Urinary bladder (tissue), 4 donors: ENCODE measurements around the gene B3GAT1. TPM values are rescaled to one million over a fixed set of nuclear protein-coding genes. Genes with fewer than 3 reads are reported as not detected.
"Not testable (repeated sequence)": the region's sequence is repeated elsewhere in the genome, so short reads cannot be mapped to it uniquely, and the experiment has no call there.

ENCODE experiments used
- DNase-seq: peaks from one replicate; pipeline ENCODE4 v3.0.0-alpha.2; 2015; ENCODE audit errors: extremely low spot score
- H3K27ac ChIP-seq: one replicate; pipeline ENCODE4 v1.5.1; 2013; ENCODE audit warnings: low read depth, mild to moderate bottlenecking, moderate library complexity
- H3K36me3 ChIP-seq: one replicate; pipeline ENCODE4 v1.6.1; 2013; ENCODE audit warnings: mild to moderate bottlenecking, moderate library complexity; ENCODE audit not compliant: insufficient read depth
- H3K4me1 ChIP-seq: one replicate; pipeline ENCODE4 v1.6.1; 2013; ENCODE audit warnings: mild to moderate bottlenecking, moderate library complexity; ENCODE audit not compliant: insufficient read depth
- H3K4me3 ChIP-seq: one replicate; pipeline ENCODE4 v1.5.1; 2013; ENCODE audit warnings: low read depth, low read length
- WGBS: extraction: QIAGEN DNeasy Blood & Tissue Kit; methylation state at CpG from one replicate; pipeline ENCODE4 v1.1.7; 2013; 5-methylcytosine and 5-hydroxymethylcytosine counted together
- polyA plus RNA-seq: library from polyadenylated mRNA; stranded (reverse); fragments of 200-250 nt; gene quantifications from one replicate; pipeline ENCODE4 v1.2.3, GENCODE V29; 2013
- total RNA-seq: library from RNA; depleted of rRNA; stranded (reverse); fragments of >200 nt; gene quantifications from one replicate; pipeline ENCODE4 v1.2.3, GENCODE V29; 2014
- donor health status: healthy with polysubstance abuse.
- donor health status: healthy.

Gene B3GAT1
- total and polyA plus RNA-seq, 2 donors: 0.32 to 0.34 TPM

GRCh38 chr11:134346976-134347350 lies 65.1 kb downstream of the B3GAT1 start:
- Histone ChIP-seq H3K36me3 (no peaks in the 10 kb centered on the region), H3K4me3 (no peak overlapping the region), H3K4me1 (no peaks in the 10 kb centered on the region), H3K27ac (no peak overlapping the region)
- whole genome bisulfite sequencing: 80% methylated on average over 5 of the region's 5 CpGs
- no peak for DNase-seq

DNA sequence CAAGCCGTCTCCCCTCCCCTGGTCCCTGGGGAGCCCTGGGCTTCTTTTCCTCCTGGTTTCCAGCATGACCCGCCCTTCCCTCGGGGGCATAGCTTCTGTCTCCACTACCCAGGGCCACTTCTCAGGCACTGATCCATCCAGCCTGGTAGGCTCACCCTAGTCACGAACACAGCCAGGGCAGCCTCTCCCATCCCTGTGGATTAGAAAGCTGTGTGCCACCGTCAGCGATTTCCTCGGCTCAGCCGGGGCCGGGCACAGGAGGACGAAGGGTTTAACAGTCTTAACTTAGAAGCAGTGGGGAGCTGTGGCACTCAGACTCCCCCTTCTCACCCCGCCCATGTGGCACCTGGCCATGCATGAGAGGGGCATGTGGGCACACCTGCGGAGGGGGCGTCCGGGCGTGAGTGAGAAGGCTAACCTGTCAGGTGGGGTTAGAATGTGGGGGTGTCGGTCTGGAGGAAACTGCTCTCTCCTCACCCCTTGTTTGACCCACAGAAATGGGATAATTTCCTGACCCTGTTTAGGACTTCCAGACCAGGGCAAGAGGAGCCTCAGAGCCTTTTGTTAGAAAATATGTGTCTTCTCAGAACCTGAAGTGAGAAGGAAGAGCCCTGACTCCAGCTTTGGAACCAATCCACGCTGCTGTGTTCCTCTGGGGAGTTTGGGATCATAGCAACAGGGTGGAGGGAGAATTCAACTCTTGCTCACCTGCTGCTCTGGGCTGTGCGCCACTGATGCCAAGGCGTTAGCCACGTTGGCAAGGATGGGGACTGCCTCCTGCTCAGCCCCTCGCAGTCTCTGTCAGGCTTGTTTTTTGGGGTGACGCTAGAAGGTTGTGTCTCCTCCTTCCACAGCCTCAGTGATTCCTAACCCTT lies 65.7 kb downstream of the B3GAT1 start:
- Histone ChIP-seq H3K4me3 (no peak overlapping the region), H3K36me3 (no peaks in the 10 kb centered on the region), H3K4me1 (no peaks in the 10 kb centered on the region), H3K27ac (no peak overlapping the region)
- no peak for DNase-seq
- WGBS: 82% methylated on average over 22 of the region's 22 CpGs

DNA sequence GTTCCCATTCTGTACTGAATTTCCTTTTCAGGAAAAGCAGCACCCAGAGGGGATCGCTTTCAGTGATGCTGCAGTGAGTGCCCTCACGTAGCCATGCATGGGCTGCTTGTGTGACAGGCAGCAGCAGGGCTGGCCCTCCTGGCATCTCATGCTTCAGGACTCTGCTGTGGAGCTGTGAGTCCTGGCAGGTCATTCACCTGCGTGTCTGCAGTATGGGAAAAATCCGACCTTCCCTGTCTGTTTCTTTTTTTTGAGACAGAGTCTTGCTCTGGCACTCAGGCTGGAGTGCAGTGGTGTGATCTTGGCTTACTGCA lies 66.8 kb downstream of the B3GAT1 start:
- DNase-seq: no peak
- Histone ChIP-seq H3K27ac (no peak overlapping the region), H3K4me1 (no peaks in the 10 kb centered on the region), H3K36me3 (no peaks in the 10 kb centered on the region), H3K4me3 (no peak overlapping the region)
- 90% methylated on average over 4 of the region's 4 CpGs for WGBS

DNA sequence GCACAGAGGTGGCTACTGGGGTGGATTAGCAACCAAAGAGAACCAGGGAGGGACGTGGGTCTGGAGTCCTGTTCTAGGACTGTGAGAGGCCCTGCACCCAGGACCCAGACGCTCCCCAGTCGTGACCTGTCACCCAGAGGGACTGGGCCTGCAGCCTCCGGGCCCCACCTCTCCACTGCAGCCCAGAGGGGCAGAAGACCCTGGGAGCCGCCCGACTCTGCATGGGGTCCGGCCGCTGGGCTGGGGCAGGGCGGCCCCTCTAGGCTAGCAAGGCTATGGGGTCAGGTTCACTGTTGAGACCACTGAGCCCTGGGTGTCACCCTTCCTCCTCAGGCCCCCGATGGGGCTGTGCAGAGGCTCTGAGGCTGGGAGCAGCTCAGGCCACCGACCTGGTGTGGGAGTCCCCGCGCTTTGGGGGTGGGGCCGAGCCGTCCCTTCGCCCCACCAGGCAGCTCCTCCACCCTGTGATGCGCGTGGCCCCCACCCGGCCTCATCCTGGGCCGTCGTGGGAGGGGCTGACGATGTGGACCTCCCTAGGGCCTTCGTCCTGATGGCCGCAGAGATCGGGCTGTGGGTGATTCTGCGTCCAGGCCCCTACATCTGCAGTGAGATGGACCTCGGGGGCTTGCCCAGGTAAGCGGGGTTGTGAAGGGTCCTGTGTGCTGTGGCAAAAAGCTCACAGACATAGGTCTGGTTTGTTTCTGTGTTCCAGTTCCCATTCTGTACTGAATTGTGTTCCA lies 67.4 kb downstream of the B3GAT1 start:
- not testable (repeated sequence) for DNase-seq, H3K4me3 ChIP-seq, H3K27ac ChIP-seq, H3K4me1 ChIP-seq, H3K36me3 ChIP-seq
- 84% methylated on average over 27 of the region's 28 CpGs for WGBS

DNA sequence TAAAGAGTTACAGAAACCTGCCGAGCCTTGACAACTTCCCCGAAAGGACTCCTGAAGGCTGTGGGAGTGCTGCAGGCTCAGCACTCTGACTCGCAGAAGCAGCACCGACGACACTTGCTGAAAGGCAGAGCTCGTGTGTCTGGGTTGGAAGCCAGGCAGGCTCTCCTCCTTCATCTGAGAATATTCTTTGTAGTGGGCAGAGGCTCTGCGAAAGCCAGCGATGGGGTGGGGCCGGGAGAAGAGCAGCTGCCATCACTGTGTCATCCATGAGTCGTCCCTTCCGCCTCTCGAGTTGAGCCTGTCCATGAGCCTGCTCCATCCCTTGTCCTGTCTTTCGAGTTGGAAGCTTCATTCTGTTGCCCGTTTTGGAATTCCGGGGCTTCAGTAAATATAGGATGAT lies 68.4 kb downstream of the B3GAT1 start:
- H3K4me3 ChIP-seq: no peak overlapping the region
- DNase-seq: no peak
- H3K27ac ChIP-seq: no peak overlapping the region
- WGBS: 81% methylated on average over 15 of the region's 15 CpGs
- H3K36me3 ChIP-seq: no peaks in the 10 kb centered on the region
- no peaks in the 10 kb centered on the region for H3K4me1 ChIP-seq

DNA sequence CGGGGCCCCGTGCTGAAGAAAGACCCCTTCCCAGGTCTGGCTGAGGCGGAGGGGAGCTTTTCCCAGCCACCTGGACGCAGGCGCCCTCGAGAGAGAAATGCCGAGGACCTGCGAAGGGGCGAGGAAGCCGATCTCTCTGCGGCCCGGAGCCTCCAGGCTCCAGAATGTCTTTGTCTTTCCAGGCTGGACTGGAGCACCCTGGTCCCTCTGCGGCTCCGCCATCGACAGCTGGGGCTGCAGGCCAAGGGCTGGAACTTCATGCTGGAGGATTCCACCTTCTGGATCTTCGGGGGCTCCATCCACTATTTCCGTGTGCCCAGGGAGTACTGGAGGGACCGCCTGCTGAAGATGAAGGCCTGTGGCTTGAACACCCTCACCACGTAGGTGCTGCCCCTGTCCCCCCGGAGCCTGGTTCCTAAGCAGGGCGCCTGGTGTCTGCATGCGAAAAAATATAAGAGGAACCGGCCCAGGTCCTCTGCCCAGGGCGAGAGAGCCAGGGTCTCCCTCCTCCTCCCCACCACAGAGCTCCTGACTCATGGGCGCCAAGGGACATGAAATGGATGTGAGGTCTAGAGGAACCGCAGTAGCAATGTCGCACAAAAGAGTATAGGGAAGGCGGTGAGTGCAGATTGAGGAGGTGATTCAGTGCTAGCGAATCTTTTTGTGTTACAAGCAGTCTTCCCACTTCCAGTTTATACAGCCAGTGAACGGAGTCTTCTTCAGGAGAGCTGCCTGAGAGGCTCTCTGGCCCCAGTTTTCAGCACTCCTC lies 69.3 kb downstream of the B3GAT1 start:
- 91% methylated on average over 30 of the region's 30 CpGs for WGBS
- DNase-seq: no peak
- H3K36me3 ChIP-seq: no peaks in the 10 kb centered on the region
- H3K4me1 ChIP-seq: no peaks in the 10 kb centered on the region
- H3K4me3 ChIP-seq: no peak overlapping the region
- H3K27ac ChIP-seq: no peak overlapping the region

- H3K36me3 ChIP-seq: no peaks in the 10 kb centered on the region
- no peak for DNase-seq
- 92% methylated on average over 68 of the region's 68 CpGs for WGBS
Observed at GRCh38 chr11:134341805-134342571, 70.1 kb downstream of the B3GAT1 start.

GRCh38 chr11:134340354-134340964 lies 71.6 kb downstream of the B3GAT1 start:
- no peak overlapping the region for H3K4me3 ChIP-seq
- no peak for DNase-seq
- H3K27ac ChIP-seq: no peak overlapping the region
- no peaks in the 10 kb centered on the region for H3K36me3 ChIP-seq
- no peaks in the 10 kb centered on the region for H3K4me1 ChIP-seq
- WGBS: 76% methylated on average over 11 of the region's 11 CpGs

More at GRCh38 chr11:134341805-134342571, 70.1 kb downstream of the B3GAT1 start:
- H3K4me3 ChIP-seq: no peak overlapping the region
- H3K27ac ChIP-seq: no peak overlapping the region
- H3K4me1 ChIP-seq: no peaks in the 10 kb centered on the region

- H3K27ac ChIP-seq: no peak overlapping the region
- WGBS: 85% methylated on average over 4 of the region's 4 CpGs
- H3K4me1 ChIP-seq: no peaks in the 10 kb centered on the region
- no peak for DNase-seq
- H3K4me3 ChIP-seq: no peak overlapping the region
- H3K36me3 ChIP-seq: no peaks in the 10 kb centered on the region
Observed at GRCh38 chr11:134339756-134340155, 72.3 kb downstream of the B3GAT1 start.

GRCh38 chr11:134338654-134339053 lies 73.4 kb downstream of the B3GAT1 start:
- H3K27ac ChIP-seq: no peak overlapping the region
- WGBS: 92% methylated on average over 7 of the region's 7 CpGs
- no peak for DNase-seq
- H3K4me1 ChIP-seq: no peaks in the 10 kb centered on the region
- no peaks in the 10 kb centered on the region for H3K36me3 ChIP-seq
- H3K4me3 ChIP-seq: no peak overlapping the region

- no peaks in the 10 kb centered on the region for H3K36me3 ChIP-seq
- H3K27ac ChIP-seq: no peak overlapping the region
- no peak overlapping the region for H3K4me3 ChIP-seq
- 96% methylated on average over 15 of the region's 15 CpGs for WGBS
- no peaks in the 10 kb centered on the region for H3K4me1 ChIP-seq
- no peak for DNase-seq
Observed at GRCh38 chr11:134338068-134338467, 74.0 kb downstream of the B3GAT1 start.

DNA sequence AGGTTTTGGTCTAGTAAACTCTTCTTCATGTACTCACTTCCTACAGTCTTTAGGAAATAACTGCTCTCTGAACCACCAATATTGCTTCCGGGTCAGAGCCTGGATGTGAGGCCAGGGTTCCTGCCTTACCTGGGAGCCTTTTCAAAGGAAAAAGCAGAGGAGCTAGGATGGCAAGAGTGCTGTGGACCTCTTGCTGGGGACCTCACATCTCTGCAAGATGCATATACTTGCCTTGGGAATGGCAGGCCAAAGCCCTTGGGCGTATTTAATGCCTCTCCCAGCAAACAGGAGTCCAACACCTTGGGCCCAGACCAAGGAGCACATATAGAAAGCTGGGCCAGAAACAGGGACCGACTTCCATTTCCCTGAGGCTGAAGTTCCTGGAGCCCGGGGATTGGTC lies 75.0 kb downstream of the B3GAT1 start:
- DNase-seq: no peak
- H3K36me3 ChIP-seq: no peaks in the 10 kb centered on the region
- WGBS: 91% methylated on average over 4 of the region's 4 CpGs
- no peak overlapping the region for H3K4me3 ChIP-seq
- H3K4me1 ChIP-seq: no peaks in the 10 kb centered on the region
- H3K27ac ChIP-seq: no peak overlapping the region
